GM18861 (cell line): ENCODE results near the gene AGTRAP.

Experiments
- ATAC-seq: cut with Tn5 transposase; IDR thresholded peaks from one replicate; pipeline ENCODE4 v1.9.1; 2021; ENCODE audit not compliant: unreplicated experiment

The AGTRAP gene

DNA sequence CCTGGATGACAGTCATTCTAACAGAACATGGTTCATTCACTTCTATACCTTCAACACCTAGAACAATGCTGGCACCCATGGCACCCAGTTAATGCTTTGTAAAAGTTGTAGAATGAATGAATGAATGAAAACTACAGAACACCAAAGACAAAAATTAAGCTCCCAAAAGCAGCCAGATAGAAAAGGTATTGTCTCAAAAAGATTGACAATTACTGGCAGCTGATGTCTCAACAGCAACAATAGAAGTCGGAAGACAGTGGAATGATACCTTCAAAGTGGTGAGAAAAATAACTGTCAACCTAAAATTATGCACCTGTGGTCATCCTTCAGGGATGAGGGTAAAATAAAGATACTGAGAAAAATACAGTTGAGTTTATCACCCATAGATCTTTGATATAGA is 21.1 kb downstream of the AGTRAP start:
- no peak for ATAC-seq

DNA sequence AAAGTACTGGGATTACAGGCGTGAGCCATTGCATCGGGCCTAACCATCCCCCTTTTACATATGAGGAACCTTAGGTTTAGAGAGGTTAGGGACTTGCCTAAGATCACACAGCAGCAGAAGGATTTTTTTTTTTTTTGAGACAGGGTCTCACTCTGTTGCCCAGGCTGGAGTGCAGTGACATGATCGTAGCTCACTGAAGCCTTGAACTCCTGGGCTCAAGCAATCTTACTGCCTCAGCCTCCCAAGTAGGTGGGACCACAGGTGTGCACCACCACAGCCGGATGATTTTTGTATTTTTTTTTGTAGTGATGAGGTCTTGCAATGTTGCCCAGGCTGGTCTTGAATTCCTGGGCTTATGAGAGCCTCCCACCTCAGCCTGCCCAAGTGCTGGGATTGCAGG is 23.9 kb downstream of the AGTRAP start:
- ATAC-seq: no peak

DNA sequence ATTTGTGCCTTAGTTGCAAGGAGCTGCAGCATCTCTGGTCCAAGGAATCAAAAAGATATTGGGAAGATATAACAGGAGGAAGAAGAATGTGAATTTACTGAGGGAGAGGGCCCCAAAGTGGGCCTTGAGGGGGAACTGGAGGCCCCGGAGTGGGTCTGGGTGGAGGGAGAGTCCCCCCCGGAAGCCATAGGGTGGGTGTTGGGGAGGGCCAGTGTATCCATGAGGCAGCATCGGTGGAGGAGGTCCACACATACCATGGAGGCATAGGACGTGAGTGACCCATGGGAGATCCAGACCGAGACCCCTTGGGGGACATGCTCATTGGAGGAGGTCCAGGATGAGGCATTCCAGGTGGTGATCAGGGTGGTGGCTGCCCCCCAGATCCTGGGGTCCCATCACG is 25.3 kb downstream of the AGTRAP start:
- no peak for ATAC-seq

DNA sequence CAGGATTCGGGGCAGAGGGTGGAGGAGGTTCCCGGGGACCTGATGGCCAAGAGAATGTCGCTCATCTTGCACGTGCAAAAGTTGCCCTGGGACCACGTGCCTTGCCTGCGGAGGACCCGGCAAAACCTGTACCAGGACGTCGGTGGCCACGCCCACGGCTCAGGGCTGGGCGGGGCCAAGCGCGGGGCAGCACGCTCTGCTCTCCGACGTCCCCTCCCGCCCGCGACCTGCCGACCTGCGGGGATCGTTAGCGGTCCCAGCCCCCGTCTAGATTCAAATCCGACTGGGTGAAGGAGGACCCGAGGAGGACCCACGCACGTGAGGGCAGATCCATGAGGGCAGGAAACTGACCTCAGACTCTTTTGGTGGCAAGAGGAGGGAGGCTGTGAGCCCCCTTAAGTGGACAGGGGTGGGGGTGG is 26.1 kb downstream of the AGTRAP start, which contains the start of gene C1orf167:
Gene C1orf167, plus strand, starts transcription at position 206 of the 419 bp plus-strand sequence. CDS start 2,208 bp downstream, outside the sequence.
- no peak for ATAC-seq

DNA sequence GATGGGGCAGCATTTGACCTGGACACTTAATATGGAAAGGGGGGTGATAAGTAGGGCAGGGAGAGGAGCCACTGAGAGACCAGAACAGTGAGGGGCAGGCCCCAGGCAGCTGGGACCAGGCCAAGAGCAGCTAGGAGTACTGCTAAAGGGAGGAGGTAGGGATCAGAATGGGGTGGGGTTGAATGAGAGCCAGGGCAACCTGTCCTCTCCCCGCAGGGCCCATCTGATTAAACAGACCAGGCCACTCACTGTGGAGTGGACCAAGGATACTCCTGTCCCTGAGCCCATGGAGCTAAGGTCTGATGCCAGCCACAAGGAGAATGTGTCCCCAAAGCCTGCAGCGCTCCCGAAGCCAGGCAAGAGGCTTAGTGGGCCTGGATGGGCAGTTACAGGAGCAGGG is 28.2 kb downstream of the AGTRAP start:
- ATAC-seq: no peak

DNA sequence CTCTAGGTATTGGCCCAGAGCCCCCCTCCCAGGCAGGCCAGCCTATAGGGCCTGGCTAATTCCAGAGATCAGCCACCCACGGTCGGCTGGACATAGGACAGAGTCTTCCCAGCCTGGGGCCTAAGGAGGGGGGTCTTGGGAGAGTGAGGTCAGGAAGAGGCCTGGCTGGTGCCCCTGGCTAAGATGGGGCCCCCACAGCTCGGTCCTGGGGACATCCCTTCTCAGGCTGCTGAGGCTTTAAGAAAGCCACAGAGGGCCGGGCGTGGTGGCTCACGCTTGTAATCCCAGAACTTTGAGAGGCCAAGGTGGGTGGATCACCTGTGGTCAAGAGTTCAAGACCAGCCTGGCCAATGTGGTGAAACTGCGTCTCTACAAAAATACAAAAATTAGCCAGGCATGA is 28.6 kb downstream of the AGTRAP start:
- ATAC-seq: no peak

DNA sequence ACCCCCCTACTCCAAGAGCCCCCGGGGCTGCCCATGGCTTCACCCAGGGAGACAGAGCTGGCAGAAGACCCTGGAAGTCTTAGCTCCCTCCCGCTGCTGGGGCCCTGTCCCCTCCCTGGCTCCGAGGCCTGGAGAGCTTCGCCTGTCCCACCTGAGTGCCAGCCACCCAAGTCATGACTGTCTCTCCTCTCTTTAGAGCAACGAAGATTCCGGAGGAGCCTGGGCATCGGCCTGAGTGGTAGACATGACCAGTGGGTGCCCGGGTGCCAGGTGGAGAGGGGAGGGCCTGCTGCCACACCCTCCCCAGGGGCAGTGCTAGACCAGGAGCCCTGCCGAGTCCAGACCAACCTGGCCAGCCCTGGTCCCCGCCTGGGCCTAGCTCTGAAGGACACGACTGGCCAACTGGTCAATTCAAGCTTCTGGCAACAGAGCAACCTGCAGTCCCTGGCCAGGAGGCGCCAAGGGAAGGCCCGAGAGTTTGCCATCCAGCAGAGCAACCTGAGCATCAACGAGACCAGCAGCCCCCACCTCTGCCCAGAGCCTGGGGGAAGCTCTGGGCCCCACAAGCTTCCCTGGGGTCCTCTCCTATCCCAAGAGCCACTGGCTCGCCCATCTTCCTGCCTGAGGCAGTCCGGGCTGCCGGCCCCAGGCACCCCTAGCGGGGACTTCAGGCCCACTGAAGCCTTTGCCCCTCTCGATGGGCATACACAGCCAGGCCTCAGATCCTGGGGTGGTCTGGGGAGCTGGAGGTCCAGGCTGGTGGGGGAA is 29.9 kb downstream of the AGTRAP start:
- no peak for ATAC-seq

DNA sequence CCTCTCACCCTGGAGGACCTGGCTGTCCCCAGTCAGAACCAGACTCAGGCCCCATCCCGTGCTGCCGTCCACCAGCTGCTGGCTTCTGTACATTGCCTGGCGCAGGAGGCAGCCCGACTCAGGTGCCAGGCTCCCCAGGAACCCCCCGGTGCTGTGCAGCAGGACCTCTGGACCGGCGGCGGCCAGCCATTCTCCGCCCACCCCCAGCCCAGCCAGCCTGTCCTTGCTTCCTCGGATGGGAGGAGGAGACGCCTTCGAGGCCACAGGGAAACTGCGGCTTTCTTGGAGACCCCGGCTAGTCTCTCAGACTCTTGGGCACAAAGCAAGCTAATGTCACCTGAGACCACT is 30.5 kb downstream of the AGTRAP start:
- ATAC-seq: no peak

DNA sequence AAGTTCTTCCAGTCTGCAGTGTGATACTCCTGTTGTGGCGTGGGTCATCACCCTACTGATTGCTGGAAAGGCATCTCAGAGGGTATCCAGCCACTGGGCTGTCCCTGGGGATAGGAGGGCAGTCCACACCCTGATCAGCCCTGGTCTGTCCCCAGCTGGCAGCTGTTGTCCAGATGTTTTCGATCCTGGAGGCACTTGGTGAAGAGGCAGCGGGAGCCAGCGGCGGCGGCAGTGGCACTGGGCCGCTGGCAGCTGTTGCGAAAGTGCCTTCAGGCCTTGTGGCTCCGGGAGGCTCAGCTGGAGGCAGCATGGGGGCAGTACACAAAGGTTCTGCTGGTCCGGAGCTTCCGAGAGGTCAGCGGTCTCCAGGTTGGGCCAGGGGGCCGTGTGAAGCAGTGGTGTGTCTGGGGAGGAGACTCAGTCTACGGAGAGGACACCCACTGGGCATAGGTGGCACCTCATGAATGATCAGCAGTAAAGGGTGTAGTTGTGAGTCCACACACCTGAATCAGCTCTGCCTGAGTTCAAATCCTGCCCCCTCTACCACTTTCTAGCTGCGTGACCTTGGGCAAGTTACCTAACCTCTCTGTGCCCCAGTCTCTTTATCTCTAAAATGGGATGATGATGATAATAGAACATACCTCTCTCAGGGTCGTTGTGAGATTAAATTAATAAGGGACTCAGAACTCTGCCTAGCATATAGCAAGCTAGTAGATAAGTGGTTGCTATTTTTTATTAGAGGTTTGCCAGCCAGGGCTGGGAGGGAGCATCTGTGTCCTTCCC is 32.2 kb downstream of the AGTRAP start:
- ATAC-seq: no peak

DNA sequence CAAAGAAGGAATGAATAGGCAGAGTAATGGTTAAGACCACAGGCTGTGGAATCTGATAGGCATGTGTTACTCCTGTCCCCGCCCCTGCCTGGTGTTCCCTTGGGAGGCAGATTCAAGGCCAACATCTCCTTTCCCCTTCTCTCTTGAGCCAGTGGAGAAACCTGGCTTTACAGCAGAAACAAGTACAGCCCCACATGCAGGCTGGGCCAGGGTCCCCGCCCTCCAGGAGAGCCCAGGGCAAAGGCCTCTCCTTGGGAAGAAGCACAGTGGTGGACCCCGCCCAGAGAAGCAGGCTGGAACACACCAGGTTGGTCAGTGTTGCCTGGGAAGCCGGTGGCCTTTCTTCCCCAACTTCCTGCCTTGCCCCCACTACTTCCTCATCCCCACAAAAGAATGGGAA is 32.9 kb downstream of the AGTRAP start:
- ATAC-seq: no peak

DNA sequence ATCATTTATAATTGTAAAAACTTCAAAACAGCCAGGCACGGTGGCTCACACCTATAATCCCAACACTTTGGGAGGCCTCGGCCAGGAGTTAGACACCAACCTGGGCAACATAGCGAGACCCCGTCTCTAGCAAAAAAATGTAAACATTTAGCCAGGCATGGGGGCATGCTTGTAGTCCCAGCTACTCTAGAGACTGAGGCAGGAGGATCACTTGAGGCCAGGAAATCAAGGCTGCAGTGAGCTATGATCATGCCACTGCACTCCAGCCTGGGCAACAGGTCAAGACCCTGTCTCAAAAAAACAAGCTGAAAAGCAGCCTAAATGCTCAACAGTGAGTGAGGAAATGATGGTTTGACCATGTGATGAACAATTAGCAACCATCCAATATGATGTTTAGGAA is 33.3 kb downstream of the AGTRAP start:
- ATAC-seq: no peak

DNA sequence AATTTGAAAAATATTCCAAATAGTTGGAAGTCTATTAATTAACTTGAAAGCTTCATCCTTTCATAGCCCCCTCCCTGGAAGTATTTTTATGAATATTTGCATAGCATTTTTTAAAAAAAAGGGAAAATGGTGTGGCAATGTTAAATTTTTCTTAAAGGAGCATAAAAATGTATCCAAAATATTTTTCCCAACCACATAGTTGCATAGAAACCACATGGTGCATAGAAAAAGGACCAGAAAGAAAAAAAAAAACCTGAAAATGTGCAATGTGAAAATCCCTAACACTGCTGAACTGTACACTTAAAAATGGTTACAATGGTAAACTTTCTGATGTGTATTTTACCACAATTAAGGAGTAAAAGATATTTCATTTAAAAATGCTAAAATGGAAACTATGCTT is 34.1 kb downstream of the AGTRAP start:
- ATAC-seq: no peak

DNA sequence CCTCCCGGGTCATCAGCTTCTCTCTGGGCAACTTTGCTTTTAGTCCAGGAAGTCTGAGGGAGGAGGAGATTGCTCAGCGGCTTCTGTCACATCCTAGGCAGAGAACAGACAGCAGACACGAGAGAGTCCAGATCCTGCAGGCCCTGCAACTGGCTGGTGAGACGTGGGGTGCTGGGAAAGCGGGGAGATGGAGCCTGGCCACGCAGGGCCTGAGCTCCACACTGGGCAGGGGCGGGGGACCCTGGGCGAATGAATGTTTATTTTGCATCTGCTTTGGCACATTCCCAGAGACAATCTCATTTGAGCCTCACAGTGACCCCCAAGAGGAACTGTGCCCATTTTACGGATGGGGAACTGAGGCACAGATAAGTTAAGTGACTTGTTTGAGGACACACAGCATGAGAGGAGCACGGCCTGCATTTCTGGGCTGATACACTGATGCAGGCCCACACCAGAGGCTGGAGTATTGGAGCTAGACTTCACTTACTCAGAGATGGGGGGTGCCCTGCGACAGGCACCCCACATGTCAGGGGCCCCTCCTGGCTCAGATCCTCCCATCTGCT is 35.6 kb downstream of the AGTRAP start:
- ATAC-seq: no peak

DNA sequence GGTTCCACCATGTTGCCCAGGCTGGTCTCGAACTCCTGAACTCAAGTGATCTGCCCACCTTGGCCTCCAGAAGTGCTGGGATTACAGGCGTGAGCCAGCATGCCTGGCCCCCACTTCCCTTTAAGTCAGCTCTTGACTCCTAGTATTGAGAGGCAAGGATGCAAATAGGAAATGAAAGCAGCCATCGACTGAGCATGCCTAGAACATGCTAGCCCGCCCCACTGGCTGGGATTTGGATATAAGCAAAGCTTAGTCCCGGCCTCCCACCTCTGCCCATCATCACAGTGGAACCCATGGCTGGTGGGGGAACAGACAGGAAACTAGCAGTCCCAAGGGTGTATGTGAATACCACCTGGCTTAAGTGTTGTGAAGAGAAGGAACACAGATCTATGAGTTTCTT is 36.5 kb downstream of the AGTRAP start:
- no peak for ATAC-seq

DNA sequence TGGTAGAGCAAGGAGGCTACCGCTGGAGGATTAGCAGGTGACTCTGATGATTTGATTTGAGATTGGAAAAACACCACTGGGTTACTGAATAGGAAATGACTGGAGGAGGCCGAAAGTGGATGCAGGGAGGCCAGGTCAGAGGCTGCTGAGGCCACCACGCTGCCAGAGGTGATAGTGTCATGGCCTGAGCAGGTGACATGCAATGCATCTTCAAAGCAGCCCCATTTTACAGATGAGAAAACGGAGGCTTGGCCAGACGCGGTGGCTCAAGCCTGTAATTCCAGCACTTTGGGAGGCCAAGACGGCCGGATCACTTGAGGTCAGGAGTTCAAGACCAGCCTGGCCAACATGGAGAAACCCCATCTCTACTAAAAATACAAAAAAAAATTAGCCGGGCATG is 38.8 kb downstream of the AGTRAP start:
- no peak for ATAC-seq

DNA sequence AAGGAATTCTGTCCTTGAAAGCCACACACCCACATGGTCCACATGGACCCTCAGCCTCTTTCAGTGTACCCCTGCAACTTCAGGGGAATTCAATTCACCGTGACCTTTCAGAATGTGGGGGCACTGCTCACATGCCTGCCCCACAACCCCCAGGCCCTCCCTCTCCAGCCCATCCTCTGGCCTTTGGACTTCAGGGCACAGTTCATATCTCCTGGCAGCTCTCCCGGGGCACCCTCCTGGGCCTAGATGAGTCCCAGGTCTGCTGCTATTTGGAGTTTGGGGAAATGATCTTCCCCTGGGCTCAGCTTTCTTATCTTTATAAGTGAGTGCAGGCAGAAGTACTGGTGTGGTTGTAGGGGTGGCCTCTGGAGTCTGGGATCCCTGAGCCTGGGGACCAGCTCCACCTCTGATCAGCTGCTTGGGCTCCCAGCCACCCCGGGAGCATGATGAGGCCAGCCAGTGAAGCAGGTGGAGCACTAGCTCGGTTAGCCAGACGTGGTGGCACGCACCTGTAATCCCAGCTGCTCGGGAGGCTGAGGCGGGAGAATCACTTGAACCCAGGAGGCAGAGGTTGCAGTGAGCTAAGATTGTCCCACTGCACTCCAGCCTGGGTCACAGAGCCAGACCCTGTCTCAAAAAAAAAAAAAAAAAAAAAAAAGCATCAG is 41.9 kb downstream of the AGTRAP start:
- ATAC-seq: no peak

DNA sequence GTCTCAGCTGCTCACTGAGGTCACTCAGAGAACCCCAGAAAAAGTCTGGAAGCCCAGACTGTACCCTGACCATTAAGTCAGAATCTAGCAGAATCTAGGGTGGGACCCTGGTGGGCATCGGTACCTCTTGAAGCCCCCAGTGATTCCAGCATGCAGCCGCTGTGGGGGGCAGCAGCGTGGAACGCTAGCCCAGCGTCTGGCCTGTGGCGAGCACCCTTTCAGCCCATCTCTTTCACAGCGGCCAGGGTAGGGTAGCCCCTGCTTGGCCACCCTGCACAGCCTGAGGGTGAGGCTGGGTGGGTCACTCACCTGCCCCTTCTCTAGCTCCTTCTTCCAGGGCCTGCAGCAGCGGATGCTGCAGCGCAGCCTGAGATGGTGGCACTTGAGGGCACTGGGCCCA is 42.4 kb downstream of the AGTRAP start:
- ATAC-seq: no peak

DNA sequence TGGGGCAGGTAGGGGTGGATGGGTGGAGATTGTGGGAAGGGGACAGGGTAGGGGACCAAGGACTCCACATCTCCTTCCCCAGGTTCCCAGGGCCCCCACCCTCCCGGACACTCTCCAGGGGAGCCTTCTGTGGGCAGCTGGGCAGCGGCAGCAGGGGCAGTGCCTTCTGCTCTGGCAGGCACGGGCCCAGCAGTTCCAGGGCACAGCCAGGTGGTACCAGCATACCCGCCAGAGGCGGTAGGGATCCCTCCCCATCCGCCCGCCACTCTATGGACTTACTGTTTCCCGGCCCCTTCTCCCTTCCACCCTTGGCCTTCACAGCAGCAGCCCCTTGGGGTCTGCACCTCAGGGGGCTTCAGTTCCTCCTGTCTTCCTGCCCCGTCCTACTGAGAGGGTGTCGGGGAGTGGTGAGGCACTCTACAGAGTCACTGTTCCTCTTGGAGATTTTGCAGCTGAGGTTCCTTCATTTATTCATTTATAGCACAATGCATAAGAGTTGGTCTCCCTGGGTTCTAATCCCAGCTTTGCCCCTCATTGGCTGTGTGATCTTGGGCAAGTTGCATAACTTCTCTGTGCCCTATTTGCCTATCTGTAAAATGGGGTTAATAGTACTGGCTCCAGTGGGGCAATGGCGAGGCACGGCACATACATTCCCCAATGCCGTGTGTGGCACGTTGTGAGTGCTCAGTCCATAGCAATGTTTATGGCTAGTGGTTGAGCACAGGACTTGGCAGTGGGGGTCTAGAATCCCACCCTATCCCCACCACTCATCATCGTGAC is 43.1 kb downstream of the AGTRAP start:
- no peak for ATAC-seq

DNA sequence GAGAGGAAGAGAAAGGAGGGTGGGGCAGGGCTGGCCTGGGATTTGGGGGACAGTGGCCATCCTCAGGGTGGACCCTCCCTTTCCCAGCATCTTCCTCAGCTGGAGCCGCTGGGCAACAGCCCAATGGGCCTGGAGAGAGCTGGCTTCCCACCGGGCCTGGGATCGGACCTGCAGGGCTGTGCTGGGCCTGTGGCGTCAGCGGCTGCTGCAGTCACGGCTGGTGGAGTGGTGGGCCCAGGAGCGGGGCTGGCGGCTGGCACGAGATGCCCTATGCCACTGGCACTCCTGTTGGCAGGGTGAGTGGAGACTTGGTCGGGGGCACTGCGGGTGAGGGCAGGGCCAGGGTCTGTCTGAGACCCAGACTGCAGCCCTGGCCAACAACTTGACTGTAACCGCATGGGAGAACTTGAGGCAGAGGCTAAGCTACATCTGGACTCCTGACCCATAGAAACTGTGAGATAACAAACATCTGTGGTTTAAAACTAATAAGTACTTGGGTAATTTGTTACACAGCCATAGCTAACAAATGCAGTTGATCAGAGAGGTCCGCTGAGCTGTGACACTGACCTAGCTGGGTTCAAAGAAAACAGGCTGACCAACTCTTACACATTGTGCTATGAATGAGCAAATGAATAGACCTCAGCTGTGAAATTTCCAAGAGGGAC is 43.9 kb downstream of the AGTRAP start:
- no peak for ATAC-seq

DNA sequence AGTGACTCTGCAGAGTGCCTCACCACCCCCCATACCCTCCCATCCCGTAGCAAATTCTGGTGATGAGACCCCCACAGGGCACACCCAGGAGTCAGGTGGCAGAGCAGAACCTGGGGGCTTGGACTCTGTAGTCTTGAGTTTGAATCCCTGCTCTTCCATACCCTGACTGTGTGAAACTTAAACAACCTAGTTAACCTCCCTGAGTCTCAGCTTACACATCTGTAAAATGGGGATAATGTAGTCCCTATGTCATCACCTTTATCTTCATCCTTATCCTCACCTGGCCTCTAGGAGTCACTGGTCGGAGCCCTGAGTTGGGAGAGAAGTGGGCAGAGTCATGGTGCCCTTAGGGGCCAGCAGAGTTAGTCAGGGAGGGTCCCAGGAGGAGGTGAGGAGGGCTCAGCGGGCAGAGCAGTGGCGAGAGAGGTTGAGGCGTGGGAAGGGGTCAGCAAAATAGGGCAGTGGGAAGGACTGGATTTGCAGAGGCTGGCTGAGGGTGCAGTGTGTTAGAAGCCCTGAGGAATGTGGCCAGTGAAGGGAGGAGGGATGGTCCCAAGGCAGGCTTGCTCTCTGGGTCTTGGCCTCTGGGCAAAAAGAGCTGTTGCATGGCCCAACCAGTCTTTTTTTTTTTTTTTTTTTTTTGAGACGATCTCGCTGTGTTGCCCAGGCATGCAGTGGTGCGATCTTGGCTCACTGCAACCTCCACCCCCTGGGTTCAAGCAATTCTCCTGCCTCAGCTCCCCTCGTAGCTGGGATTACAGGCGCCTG is 44.6 kb downstream of the AGTRAP start:
- ATAC-seq: no peak
